ENCODE measurements around the gene UBE2E2.

DNA sequence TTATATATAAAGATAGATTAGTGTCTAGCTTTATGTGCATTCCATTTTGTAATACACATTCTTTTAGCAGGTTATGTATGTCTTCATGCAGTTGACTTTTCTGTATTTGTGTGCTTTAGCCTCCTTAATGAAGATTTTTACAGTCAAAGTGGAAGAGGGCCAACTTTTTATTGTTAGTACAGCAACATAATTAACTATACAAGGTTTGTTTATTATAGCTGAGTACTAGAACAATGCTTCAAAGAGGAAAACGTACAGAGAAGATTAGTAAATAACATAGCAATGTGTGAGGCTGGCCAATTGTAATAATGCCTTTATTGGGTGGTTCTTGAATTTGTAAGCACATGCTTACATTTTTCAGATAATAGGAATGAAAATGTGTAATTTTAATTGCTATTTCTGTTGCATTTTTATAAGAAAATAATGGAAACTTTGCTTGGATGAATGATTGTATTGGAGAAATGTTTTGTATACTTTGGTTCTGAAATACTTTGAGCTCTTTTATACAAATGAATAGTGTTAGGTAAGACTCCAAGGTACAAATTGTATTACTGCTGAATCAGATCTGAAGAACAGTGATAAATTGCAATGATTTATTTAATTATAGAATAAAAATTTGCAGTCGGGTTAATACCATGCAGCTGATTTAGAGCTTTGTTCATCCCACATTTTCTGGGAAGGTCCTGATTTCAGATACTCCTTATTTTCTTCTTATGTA, 41.4 kb downstream of the UBE2E2 start:
- TF ChIP-seq, protein P1, sequence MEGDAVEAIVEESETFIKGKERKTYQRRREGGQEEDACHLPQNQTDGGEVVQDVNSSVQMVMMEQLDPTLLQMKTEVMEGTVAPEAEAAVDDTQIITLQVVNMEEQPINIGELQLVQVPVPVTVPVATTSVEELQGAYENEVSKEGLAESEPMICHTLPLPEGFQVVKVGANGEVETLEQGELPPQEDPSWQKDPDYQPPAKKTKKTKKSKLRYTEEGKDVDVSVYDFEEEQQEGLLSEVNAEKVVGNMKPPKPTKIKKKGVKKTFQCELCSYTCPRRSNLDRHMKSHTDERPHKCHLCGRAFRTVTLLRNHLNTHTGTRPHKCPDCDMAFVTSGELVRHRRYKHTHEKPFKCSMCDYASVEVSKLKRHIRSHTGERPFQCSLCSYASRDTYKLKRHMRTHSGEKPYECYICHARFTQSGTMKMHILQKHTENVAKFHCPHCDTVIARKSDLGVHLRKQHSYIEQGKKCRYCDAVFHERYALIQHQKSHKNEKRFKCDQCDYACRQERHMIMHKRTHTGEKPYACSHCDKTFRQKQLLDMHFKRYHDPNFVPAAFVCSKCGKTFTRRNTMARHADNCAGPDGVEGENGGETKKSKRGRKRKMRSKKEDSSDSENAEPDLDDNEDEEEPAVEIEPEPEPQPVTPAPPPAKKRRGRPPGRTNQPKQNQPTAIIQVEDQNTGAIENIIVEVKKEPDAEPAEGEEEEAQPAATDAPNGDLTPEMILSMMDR (IDR thresholded peaks at IDR 0.05; ENCODE audit: low read depth, low read length, poor library complexity, severe bottlenecking) = no peak
- TF ChIP-seq EZH2phosphoT487 (IDR thresholded peaks at IDR 0.05; ENCODE audit: borderline replicate concordance, low read length) = no peak
